ENCODE results near the gene ZNRF3.
"Not testable (repeated sequence)": the region's sequence is repeated elsewhere in the genome, so short reads cannot be mapped to it uniquely, and the experiment has no call there.

The ZNRF3 gene

DNA sequence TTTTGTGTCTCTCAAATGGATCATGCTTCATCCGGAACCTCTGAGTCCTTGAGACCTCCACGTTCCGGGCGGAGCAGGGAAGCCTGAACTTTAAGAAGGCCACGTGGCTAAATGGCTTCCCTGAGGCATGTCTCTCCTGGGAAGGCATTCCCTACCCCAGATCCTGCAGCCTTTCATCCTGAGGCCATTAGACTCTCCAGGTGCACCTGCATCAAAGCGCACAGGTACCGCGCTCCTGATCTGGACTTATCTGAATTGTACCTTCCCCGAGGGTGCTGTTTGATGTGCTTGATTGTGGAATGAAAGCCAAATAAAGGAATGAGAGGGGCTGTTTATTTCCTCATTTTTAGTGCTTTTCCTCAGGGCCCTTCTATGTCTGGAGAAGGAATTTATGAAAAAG is 155.8 kb downstream of the ZNRF3 start:
- no peak for DNase-seq (ENCODE audit: low read depth)

DNA sequence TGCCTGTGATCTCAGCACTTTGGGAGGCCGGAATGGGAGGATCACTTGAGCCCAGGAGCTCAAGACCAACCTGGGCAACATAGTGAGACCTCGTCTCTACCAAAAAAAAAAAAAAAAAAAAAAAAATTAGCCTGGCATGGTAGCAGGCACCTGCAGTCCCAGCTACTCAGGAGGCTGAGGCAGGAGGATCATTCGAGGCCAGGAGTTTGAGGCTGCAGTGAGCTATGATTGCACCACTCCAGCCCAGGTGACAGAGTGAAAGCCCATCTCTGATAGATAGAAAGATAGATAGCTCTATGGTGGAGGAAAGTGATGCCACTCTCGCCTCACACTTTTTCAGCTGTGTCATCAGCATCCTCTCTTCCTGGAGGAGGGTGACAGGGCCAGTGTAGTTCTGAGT is 156.3 kb downstream of the ZNRF3 start:
- DNase-seq (ENCODE audit: low read depth), result not testable (repeated sequence)

DNA sequence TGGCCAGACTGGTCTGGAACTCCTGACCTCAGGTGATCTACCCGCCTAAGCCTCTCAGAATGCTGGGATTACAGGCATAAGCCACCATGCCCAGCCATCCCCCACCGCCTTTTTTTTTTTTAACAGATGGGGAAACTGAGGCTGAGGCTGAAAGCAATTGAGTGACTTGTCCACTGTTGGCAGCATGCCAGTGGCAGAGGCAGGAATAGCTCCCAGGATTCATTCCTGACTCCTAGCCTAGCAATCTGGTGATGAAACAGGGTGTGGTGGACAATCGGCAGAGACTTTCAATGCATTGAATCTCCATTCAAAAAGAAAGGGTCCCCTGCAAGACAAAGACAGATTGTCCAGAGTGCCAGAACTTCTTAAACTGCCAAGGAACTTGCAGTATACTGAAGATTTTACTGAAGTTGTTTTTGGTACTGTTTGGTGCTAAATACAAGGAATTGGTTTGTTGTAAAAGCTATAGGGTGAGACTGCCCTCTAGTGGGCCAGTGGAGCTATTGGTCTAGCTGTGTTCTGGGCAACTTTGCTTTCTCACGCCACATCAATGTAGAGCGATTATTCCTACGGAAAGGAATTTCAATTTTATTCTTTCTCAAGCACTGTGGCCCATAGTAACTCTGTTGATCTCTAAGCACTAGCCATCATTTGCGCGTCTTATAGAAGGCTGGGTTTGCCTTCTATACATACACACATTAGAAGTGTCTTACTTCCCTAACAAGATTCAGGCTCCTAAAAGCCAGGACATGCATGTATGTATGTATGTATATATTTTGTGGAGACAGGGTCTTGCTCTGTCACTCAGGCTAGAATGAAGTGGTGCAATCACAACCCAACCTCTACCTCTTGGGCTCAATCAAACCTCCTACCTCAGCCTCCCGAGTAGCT is 157.3 kb downstream of the ZNRF3 start:
- DNase-seq (ENCODE audit: low read depth), result peak; percentile 87

DNA sequence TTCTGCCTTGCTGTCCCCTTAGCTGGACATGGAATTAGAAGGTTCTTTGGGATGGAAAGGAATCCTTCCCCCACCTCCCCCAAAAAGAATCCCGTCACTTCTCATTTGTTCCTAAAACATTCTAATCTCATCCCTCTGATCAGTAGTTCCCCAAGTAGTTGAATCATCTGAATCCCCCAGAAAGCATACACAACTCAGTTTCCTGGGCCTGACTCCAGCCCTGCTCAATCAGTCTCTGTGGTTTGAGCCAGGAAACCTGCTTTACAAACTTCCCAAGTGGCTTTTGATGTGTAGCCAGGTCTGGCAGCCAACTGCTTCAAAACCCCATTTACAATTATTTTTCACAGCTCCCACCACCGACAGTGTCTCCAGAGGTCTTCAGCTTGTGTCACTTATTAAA is 158.0 kb downstream of the ZNRF3 start:
- DNase-seq (ENCODE audit: low read depth), result no peak

DNA sequence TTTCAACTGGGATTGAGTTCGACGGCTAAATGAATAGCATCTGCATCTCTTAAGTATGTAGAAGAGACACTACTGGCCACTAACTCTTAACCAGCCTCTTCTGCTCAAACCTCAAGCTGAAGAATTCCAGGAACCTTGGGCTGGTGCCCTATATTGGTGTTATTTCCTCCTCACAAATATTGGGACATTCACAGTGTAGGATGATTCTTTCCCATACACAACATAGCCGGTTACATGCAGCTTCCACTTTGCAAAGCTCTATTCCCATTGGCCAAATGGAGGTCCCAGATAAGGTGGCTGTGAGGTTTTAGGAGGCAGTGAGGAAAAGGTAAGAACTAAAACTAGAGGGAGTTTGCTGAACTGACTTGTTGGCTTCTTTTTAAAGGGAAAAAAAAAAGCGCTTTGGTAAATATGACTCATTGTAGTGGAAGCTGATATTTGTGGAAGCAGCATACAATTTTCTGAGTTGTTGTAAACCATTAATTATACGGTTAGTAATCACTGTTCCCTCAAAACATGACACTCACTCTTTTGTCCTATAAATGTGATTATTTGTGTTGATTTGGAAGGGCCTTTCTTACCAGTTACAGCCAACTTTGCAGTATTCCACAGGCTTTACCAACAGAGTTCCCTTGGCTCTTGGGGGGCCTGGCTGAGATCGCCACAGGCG is 160.7 kb downstream of the ZNRF3 start:
- no peak for DNase-seq (ENCODE audit: low read depth)

DNA sequence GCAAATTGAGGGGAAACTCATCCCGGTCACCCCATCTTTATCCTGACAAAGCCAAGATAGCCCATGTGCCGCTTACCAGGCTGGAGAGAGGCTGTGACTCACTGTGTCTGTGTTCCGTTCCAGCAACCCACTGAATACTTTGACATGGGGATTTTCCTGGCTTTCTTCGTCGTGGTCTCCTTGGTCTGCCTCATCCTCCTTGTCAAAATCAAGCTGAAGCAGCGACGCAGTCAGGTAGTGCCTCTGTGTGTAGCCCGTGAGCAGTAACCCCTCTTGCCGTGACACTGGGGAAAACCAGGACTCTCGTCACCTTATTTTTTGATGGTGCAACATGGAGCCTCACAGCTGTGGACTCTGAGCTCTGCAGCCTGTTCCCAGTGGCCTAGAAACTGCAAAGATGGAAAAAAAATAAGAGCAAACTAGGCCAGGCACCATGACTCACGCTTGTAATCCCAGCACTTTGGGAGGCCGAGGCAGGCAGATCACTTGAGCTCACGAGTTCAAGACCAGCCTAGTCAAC is 161.3 kb downstream of the ZNRF3 start:
- DNase-seq (ENCODE audit: low read depth), result no peak

DNA sequence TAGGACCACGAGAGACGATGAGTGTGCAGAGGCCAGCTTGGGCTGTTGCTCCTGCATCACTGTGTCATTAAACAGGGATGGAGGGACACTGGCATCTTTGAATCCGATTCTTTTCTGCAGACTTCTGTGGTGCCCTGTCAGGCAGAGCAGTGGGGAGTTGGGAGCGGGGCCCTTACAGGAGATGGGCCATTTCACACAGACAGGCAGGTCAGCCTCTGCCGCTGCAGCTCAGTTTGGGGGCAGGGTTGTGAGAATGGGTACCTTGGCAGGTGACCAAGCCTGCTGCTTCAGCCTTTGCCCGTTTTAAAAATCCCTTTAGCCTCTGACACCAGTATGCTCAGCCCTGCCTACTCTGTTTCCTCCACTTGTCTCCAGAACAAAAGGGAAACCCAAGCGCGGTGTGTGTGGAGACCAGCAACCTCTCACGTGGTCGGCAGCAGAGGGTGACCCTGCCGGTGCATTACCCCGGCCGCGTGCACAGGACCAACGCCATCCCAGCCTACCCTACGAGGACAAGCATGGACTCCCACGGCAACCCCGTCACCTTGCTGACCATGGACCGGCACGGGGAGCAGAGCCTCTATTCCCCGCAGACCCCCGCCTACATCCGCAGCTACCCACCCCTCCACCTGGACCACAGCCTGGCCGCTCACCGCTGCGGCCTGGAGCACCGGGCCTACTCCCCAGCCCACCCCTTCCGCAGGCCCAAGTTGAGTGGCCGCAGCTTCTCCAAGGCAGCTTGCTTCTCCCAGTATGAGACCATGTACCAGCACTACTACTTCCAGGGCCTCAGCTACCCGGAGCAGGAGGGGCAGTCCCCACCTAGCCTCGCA is 165.7 kb downstream of the ZNRF3 start:
- DNase-seq (ENCODE audit: low read depth), result no peak

DNA sequence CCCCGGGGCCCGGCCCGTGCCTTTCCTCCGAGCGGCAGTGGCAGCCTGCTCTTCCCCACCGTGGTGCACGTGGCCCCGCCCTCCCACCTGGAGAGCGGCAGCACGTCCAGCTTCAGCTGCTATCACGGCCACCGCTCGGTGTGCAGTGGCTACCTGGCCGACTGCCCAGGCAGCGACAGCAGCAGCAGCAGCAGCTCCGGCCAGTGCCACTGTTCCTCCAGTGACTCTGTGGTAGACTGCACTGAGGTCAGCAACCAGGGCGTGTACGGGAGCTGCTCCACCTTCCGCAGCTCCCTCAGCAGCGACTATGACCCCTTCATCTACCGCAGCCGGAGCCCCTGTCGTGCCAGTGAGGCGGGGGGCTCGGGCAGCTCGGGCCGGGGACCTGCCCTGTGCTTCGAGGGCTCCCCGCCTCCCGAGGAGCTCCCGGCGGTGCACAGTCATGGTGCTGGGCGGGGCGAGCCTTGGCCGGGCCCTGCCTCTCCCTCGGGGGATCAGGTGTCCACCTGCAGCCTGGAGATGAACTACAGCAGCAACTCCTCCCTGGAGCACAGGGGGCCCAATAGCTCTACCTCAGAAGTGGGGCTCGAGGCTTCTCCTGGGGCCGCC is 166.4 kb downstream of the ZNRF3 start:
- no peak for DNase-seq (ENCODE audit: low read depth)

DNA sequence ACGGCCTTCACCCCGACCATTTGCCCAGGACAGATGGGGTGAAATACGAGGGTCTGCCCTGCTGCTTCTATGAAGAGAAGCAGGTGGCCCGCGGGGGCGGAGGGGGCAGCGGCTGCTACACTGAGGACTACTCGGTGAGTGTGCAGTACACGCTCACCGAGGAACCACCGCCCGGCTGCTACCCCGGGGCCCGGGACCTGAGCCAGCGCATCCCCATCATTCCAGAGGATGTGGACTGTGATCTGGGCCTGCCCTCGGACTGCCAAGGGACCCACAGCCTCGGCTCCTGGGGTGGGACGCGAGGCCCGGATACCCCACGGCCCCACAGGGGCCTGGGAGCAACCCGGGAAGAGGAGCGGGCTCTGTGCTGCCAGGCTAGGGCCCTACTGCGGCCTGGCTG is 167.1 kb downstream of the ZNRF3 start:
- no peak for DNase-seq (ENCODE audit: low read depth)

DNA sequence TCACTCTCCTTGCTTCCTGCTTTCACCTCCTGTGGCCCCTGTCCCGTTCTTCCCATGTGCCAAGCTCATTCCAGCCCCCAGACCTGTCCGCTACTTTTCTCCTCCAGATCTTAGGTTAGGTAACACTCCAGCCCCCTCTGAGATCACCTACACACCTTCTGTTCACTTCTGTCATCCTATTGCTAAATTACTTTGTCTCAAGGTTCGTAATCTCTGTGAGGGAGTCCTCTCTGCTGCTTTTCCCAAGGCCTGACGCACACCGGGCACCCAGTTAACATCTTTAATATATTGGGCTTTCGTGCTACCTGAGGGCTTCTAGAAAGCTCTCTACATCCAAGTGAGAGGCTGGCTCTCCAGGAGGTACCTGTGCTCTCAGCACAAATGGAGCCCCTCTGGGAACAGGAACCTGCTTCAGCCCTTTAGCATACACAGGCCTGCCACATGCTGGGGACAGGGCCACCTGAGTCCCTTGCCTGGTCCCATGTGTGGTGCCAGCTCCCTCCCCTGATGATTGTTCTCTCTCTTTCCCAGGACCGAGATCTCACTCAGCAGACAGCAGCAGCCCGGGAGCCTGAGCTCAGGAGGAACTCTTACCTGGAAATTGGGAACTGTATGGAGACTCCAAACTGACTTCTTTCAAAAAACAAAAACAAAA is 169.8 kb downstream of the ZNRF3 start:
- no peak for DNase-seq (ENCODE audit: low read depth)

DNA sequence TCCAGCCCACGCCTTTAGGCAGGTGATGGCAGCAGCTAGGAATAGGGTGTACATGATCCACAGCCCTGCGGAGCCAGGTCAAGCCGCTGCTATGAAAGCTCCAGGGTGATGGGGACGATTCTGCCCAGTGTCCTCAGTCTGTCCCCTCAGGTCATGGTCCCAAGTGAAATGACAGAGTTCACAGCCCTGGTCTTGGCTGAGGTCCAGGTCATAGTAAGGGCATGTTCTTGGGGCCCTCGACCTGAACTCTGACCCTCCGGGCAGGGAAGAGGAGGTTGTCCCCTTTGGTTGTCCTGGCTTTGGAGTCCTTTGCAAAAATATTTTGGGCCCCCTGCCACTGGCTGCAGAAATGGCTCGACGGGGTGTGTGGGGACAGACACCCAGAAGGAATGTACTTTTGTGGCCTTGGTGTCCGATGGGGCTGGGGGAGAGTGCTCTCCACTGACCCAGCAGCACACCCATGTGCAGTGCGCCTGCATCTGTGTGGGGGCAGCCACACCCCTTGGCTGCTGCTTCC is 170.9 kb downstream of the ZNRF3 start:
- DNase-seq (ENCODE audit: low read depth), result no peak

DNA sequence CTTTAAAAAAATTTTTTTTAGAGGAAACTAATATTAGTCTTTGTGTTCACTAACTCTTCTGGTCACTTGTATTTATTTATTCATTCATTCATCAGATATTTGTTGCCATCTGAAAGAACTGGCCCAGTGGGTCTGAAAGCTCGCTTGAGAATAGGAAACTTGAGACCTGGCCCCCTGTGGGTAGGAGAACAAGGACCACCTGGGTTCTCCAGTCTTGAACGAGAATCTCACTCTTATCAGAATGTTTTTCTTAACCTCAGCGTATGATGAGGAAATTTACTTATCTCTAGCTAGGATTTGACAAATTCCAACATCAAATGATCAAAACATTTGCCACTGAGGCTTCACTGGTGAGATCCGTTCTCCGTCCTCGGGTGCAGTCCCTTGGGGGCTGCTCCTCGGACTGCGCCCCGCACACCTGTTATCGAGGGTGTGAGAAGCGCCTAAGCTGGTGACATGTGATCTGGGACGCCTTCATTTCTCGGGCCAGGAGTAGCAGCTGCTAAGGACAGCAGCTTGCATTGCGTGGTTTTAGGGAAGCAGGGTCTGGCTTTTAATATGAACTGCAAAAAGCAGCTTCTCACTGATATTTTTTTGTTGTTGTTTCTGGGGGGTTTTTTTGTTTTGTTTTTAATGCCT is 171.9 kb downstream of the ZNRF3 start:
- no peak for DNase-seq (ENCODE audit: low read depth)

DNA sequence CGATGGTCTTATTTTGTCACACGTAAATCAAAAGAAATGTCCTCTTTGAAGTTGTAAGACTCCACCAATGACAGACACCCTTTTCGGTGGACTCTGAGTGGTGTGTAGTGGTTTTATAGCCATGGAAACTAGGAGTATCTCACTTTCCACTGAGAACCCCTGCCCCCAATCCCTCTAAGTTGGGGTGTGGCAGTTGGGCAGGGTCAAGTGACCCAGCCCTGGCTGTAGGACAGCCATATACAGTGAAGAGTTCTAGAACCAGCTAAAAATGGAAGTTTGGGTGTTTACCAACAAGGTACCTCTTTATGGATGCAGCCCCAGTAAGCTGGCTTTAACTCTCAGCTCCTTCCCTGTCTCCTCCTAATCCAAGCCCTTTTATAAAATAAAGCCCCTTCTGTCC is 173.1 kb downstream of the ZNRF3 start:
- DNase-seq (ENCODE audit: low read depth), result no peak

DNA sequence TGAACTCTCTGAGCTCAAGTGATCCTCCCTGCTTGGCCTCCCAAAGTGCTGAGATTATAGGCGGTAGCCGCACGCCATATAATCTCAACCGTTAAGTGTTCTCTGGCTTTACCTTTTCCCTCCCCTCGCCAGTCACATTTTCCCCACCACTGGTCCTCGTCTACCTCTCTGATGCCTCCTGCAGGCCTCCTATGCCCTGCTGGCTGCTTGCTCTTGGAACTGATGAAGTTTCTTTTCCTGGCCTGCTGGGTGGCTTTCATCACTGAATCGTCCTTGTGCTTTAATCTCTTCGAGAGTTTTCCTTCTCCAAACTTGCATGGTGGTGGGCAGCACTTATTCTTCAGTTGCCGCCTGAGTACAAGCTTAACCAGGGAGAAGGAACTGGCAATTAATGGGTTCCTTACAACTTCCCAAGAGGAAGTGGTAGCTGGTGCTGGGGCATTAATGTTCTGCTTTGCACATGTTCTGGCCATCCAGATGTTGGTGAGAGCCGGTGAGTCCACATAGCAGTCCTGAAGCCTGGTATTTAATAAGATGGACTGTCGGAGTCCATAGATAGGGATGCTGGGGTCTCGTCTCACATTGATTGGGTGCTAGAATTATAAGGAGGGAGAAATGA is 177.0 kb downstream of the ZNRF3 start:
- no peak for DNase-seq (ENCODE audit: low read depth)

DNA sequence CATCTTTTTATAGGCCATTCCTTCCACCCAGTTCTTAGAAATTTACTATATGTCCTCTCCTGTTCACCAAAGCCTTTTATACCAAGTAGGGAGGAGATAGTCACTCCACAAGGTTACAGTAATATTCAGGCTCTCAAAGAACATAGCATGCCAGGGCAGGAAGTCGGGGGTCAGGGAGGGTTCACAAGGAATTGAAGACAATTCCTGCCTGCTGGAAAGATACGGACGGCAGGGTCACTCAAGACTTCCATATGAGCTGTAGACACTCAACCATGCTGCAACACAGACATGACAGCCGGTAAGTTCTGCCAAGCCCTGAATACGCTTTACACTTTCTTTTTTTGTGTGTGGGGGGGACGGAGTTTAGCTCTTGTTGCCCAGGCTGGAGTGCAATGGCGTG is 177.6 kb downstream of the ZNRF3 start:
- DNase-seq (ENCODE audit: low read depth), result no peak

DNA sequence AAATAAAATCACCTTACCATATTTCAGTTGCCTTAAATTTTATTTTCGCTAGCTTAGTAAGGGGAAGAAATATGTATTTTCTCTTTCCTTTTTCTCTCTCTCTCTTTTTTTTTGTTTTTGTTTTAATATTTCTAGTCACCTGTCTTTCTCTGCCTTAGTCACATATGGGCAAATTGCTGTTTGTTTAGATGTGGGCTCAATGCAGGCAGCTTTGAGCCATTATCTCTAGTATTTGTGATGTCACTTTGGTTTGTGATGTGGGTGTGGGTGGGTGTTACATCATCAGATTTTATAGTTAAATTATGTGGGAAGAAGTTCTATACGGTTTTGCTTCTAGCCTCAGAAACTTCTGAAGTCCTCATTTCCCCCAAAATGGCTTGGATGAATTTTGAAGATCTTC is 178.4 kb downstream of the ZNRF3 start, which contains the start of gene C22orf31:
Gene C22orf31, minus strand, starts transcription at position 59 of the 400 bp plus-strand sequence. Its CDS starts 39 bp downstream, at position 20.
- no peak for DNase-seq (ENCODE audit: low read depth)

DNA sequence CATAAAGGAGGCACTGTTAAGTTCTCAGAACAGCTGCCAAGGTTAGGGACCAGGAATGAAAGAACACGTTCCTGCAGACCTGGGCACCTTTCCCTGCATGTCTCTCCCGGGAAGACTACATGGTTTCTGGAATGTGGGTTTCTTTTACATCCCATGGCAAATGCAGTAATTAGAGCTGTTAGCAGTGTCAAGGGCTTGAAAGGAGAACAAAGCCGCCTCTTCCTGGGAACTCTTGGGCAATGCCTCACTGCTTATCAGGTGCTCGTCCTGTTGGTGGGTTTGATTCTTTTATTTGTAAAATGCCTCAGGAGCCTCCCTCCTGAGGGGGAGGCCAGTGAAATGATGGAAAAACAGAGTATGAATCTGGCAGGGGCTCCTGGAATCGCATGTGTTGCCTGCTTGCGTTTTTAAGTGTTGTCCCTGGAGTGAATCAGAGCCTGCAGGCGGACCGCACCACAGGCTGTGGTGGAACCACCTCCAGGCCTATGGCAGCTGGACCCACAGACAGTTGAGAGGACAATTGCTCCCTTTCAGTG is 179.0 kb downstream of the ZNRF3 start:
- no peak for DNase-seq (ENCODE audit: low read depth)

DNA sequence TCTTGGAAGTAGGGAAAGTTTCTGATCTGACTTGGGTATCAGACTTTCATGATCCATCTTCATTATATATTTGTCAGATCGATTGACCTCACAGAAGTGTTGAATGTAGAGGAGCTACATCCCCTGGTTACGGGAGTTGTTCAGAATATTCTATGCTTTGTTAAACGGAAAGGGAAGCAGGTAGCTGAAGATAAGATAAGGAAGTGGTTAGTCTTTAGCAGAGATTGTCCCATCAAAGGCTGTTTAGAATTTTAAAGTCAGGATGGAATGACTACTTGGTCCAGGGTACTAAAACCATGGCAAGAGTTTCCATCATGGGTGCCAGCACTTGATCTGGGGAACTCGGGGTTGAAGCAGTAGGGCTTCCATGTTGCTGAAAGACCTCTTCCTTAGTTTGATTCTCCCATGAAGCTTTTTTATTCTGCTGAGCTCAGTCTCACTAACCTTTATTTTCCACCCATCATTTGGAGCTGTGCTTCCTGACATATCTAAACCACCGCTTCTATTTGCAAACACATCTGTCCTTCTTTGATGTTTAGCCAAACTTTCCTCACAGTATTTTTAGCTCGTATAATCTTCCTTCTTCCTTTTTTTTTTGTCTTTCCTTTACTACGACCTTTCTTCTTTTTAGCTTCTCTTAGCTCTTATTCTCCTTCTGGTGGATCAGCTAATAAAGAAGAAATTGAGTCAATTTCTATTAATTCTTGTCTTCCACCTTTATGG is 182.3 kb downstream of the ZNRF3 start:
- DNase-seq (ENCODE audit: low read depth), result no peak

DNA sequence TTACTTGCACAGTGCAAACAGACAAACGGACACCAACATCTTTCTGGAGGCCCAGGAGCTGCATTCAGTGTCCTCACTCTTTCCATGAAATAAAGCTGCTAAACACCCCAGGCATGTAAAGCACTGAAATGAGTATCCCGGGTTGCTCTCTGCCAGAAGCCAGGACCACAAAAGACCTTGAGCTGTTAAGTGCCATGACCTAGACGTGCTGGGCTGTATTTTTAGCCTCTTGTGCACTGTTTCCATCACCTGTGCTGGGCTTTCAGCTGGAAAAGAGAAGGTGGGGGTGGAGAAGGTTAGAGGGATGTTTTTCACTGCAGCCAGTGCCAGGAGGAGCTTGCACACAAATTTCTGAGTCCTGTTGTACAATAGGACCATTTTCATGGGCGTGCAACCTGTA is 186.1 kb downstream of the ZNRF3 start:
- no peak for DNase-seq (ENCODE audit: low read depth)
